SU-DHL-6 (cell line): ENCODE measurements around the gene GAREM2.

Experiments used
- H2AFZ ChIP-seq: fragments of 200-600 bp; sonication (generic); 2 replicates; pipeline ENCODE4 v1.6.1; 2014; ENCODE audit warnings: low read depth, mild to moderate bottlenecking, moderate library complexity, mixed read lengths, antibody characterized with exemption, low read length; ENCODE audit not compliant: severe bottlenecking
- H3F3A ChIP-seq: fragments of 200-600 bp; shearing (Covaris generic); 2 replicates; pipeline ENCODE4 v1.6.0; 2016; ENCODE audit warnings: antibody characterized with exemption, mild to moderate bottlenecking; ENCODE audit not compliant: insufficient read depth
- H3K27ac ChIP-seq: fragments of 200-600 bp; sonication (generic); 2 replicates; pipeline ENCODE4 v1.5.1; 2016; ENCODE audit warnings: low read depth, mild to moderate bottlenecking, low read length, moderate library complexity, mixed read lengths
- H3K27me3 ChIP-seq: fragments of 200-600 bp; sonication (generic), shearing (Covaris generic); 2 replicates; pipeline ENCODE4 v1.6.0; 2014; ENCODE audit warnings: mild to moderate bottlenecking, low read length
- H3K36me3 ChIP-seq: fragments of 200-600 bp; sonication (generic); 2 replicates; pipeline ENCODE4 v1.6.1; 2014; ENCODE audit warnings: mild to moderate bottlenecking, low read length, mixed read lengths
- H3K4me2 ChIP-seq: fragments of 300-600, 200-600 bp; shearing (Covaris generic), sonication (generic); 2 replicates; pipeline ENCODE4 v1.6.0; 2014; ENCODE audit warnings: low read length, low read depth, mild to moderate bottlenecking; ENCODE audit not compliant: poor library complexity, severe bottlenecking
- H3K4me3 ChIP-seq: fragments of 200-600 bp; sonication (generic); 2 replicates; pipeline ENCODE4 v1.5.1; 2014; ENCODE audit warnings: antibody characterized with exemption, low read length, mild to moderate bottlenecking, mixed read lengths; ENCODE audit not compliant: insufficient read depth, poor library complexity, severe bottlenecking
- H3K79me2 ChIP-seq: fragments of 200-600 bp; sonication (generic); 2 replicates; pipeline ENCODE4 v1.6.1; 2014; ENCODE audit warnings: mild to moderate bottlenecking, low read length, moderate library complexity; ENCODE audit not compliant: insufficient read depth
- H3K9ac ChIP-seq: fragments of 200-600 bp; sonication (generic); 2 replicates; pipeline ENCODE4 v1.7.0; 2014; ENCODE audit warnings: mild to moderate bottlenecking, low read length
- H3K9me2 ChIP-seq: fragments of 200-600 bp; sonication (generic); replicated peaks from 2 replicates; pipeline ENCODE4 v1.6.1; 2014; ENCODE audit warnings: low read length; ENCODE audit not compliant: insufficient read depth
- H3K9me3 ChIP-seq: fragments of 200-600 bp; sonication (generic); 2 replicates; pipeline ENCODE4 v1.6.1; 2014; ENCODE audit warnings: low read length, mixed read lengths; ENCODE audit not compliant: insufficient read depth
- H4K20me1 ChIP-seq: fragments of 200-600 bp; sonication (generic); 2 replicates; pipeline ENCODE4 v1.6.1; 2014; ENCODE audit warnings: low read depth, mild to moderate bottlenecking, antibody characterized with exemption, low read length, moderate library complexity, mixed read lengths
- CTCF ChIP-seq: fragments of 200-600 bp; sonication (generic); IDR thresholded peaks from one replicate; pipeline ENCODE4 v1.5.1; 2017; ENCODE audit warnings: antibody characterized with exemption, mild to moderate bottlenecking, low read length, moderate library complexity; ENCODE audit not compliant: insufficient read depth, poor library complexity, severe bottlenecking
- EZH2phosphoT487 ChIP-seq: fragments of 200-600 bp; sonication (generic), shearing (Covaris generic); conservative IDR thresholded peaks from 2 replicates; pipeline ENCODE4 v1.6.1; 2018; ENCODE audit warnings: mild to moderate bottlenecking, antibody characterized with exemption, low read length, moderate library complexity, mixed read lengths

Gene GAREM2

GRCh38 chr2:26168785-26169184 lies 4.1 kb upstream of the GAREM2 start:
- no peaks in the 10 kb centered on the region for H3K27me3 ChIP-seq
- no peaks in the 10 kb centered on the region for H4K20me1 ChIP-seq
- H2AFZ ChIP-seq = no peak overlapping the region
- H3K9me3 ChIP-seq = no peaks in the 10 kb centered on the region
- no peaks in the 10 kb centered on the region for H3K9me2 ChIP-seq
- no peak overlapping the region for H3K27ac ChIP-seq
- H3K79me2 ChIP-seq = no peaks in the 10 kb centered on the region
- H3K4me2 ChIP-seq = no peak overlapping the region
- no peaks in the 10 kb centered on the region for H3F3A ChIP-seq
- H3K36me3 ChIP-seq = no peaks in the 10 kb centered on the region
- no peak overlapping the region for H3K4me3 ChIP-seq
- H3K9ac ChIP-seq = no peak overlapping the region
- TF ChIP-seq CTCF (no peak), EZH2phosphoT487 (no peak)

- no peak overlapping the region for H3K4me2 ChIP-seq
- no peak for TF ChIP-seq EZH2phosphoT487
- no peak for TF ChIP-seq CTCF
- no peaks in the 10 kb centered on the region for H3K27me3 ChIP-seq
- H3K9me3 ChIP-seq = no peaks in the 10 kb centered on the region
- H3F3A ChIP-seq = no peaks in the 10 kb centered on the region
- H3K36me3 ChIP-seq = no peaks in the 10 kb centered on the region
- H3K27ac ChIP-seq = no peak overlapping the region
- H4K20me1 ChIP-seq = no peaks in the 10 kb centered on the region
- no peaks in the 10 kb centered on the region for H3K79me2 ChIP-seq
- no peak overlapping the region for H2AFZ ChIP-seq
- no peaks in the 10 kb centered on the region for H3K9me2 ChIP-seq
- no peak overlapping the region for H3K4me3 ChIP-seq
- H3K9ac ChIP-seq = no peak overlapping the region
These were observed 3.7 kb upstream of the GAREM2 start for GRCh38 chr2:26169226-26169625.

- no peaks in the 10 kb centered on the region for H3K9me3 ChIP-seq
- H3K9ac ChIP-seq = no peak overlapping the region
- H3K4me2 ChIP-seq = no peak overlapping the region
- H3K27ac ChIP-seq = no peak overlapping the region
- H3K79me2 ChIP-seq = no peaks in the 10 kb centered on the region
- H4K20me1 ChIP-seq = no peaks in the 10 kb centered on the region
- H3K27me3 ChIP-seq = no peaks in the 10 kb centered on the region
- no peaks in the 10 kb centered on the region for H3F3A ChIP-seq
- H3K4me3 ChIP-seq = no peak overlapping the region
- H3K36me3 ChIP-seq = no peaks in the 10 kb centered on the region
- TF ChIP-seq EZH2phosphoT487 = no peak
- TF ChIP-seq CTCF = no peak
- no peaks in the 10 kb centered on the region for H3K9me2 ChIP-seq
- no peak overlapping the region for H2AFZ ChIP-seq
These were observed 3.0 kb upstream of the GAREM2 start for GRCh38 chr2:26169681-26170414.
